A549 (cell line): ENCODE data around the gene PRKN. TPM values are rescaled to one million over a fixed set of nuclear protein-coding genes. Genes with fewer than 3 reads are reported as not detected.

Source experiments
- ATAC-seq, 2 experiments: fragments of 200-7000 bp in 1 of 2; fragments of >200 bp in 1 of 2; cut with Nextera tagmentation in 1 of 2; cut with Tn5 transposase in 1 of 2; 3 replicates each; pipeline versions ENCODE4 v1.8.0 to v1.9.1; 2018 to 2020; ENCODE audit warnings: mild to moderate bottlenecking in 1 of 2, moderate library complexity in 1 of 2
- CTCF ChIA-PET: fragments of 300-600 bp; sonication (Branson Sonifier 250); formaldehyde crosslinking; extraction: SDS; loops from one replicate; lab custom pipeline; 2021; ENCODE audit warnings: antibody characterized with exemption, inconsistent platforms; lab: Yijun Ruan, JAX
- POLR2A ChIA-PET: fragments of 350-600 bp; formaldehyde crosslinking; extraction: SDS; loops from one replicate; lab custom pipeline; 2021; ENCODE audit warnings: antibody characterized with exemption, inconsistent platforms; lab: Yijun Ruan, JAX
- DNase-seq, 2 experiments: peaks; one replicate each; pipeline versions ENCODE4 v3.0.0 to v3.0.0-alpha.2; 2011 to 2016; ENCODE audit warnings: low read depth in 1 of 2, low spot score in 1 of 2
- FAIRE-seq: peaks from 2 replicates; lab custom pipeline; 2011; peaks lifted over from hg19 to GRCh38; lab: Jason Lieb, UNC
- H3K27ac ChIP-seq, 2 experiments: fragments of >200 bp; sonication (Bioruptor Twin); formaldehyde crosslinking; 3 replicates each; pipeline ENCODE4 v1.5.1; 2016 to 2017
- H3K4me1 ChIP-seq: fragments of >200 bp; sonication (Bioruptor Twin); formaldehyde crosslinking; 3 replicates; pipeline ENCODE4 v1.6.1; 2016
- H3K4me2 ChIP-seq: fragments of >200 bp; sonication (Bioruptor Twin); formaldehyde crosslinking; 3 replicates; pipeline ENCODE4 v1.6.1; 2016
- H3K4me3 ChIP-seq: fragments of >200 bp; sonication (Bioruptor Twin); formaldehyde crosslinking; 3 replicates; pipeline ENCODE4 v1.5.1; 2016
- H3K9me3 ChIP-seq: fragments of >200 bp; sonication (Bioruptor Twin); formaldehyde crosslinking; 3 replicates; pipeline ENCODE4 v1.6.1; 2016
- CBX2 ChIP-seq: fragments of 200-600 bp; sonication (generic); IDR thresholded peaks from 2 replicates; pipeline ENCODE4 v1.6.1; 2016; ENCODE audit warnings: low read depth, mild to moderate bottlenecking, borderline replicate concordance
- CHD2 ChIP-seq: fragments of 150-350 bp; IDR thresholded peaks from 2 replicates; pipeline ENCODE4 v1.6.1; 2014; ENCODE audit warnings: low read length; ENCODE audit not compliant: partially characterized antibody
- CHD4 ChIP-seq: fragments of 200-600 bp; sonication (generic); IDR thresholded peaks from 2 replicates; pipeline ENCODE4 v1.6.1; 2016; ENCODE audit warnings: antibody characterized with exemption, mild to moderate bottlenecking, borderline replicate concordance
- FOSB ChIP-seq: fragments of 250-450 bp; sonication (Bioruptor Pico); IDR thresholded peaks from 2 replicates; pipeline ENCODE4 v1.5.0; 2020; ENCODE audit warnings: mild to moderate bottlenecking, moderate library complexity
- FOSL2 ChIP-seq, 2 experiments: fragments of 450-650 bp in 1 of 2; fragments of >200 bp in 1 of 2; sonication (Bioruptor Twin) in 1 of 2; formaldehyde crosslinking; IDR thresholded peaks; 2 replicates each; pipeline versions ENCODE4 v1.5.0 to v1.6.1; 2016 to 2020; ENCODE audit warnings: mild to moderate bottlenecking in 1 of 2, moderate library complexity in 1 of 2
- FOXS1 ChIP-seq: fragments of 250-450 bp; sonication (Bioruptor Pico); IDR thresholded peaks from 2 replicates; pipeline ENCODE4 v1.5.0; 2020; ENCODE audit warnings: mild to moderate bottlenecking, moderate library complexity
- GATA3 ChIP-seq: IDR thresholded peaks from 2 replicates; pipeline ENCODE4 v1.6.1; 2012; ENCODE audit warnings: borderline replicate concordance
- JUN ChIP-seq, 2 experiments: fragments of >200 bp; sonication (Bioruptor Twin); formaldehyde crosslinking; IDR thresholded peaks; 2 replicates in 1 of 2; 3 replicates in 1 of 2; pipeline ENCODE4 v1.6.1; 2016 to 2017
- JUNB ChIP-seq: fragments of >200 bp; sonication (Bioruptor Twin); formaldehyde crosslinking; IDR thresholded peaks from 2 replicates; pipeline ENCODE4 v1.6.1; 2016
- KDM5A ChIP-seq: fragments of 200-600 bp; sonication (generic); IDR thresholded peaks from 2 replicates; pipeline ENCODE4 v1.6.1; 2016; ENCODE audit warnings: antibody characterized with exemption, mild to moderate bottlenecking
- MAZ ChIP-seq: fragments of 150-350 bp; IDR thresholded peaks from 2 replicates; pipeline ENCODE4 v1.6.1; 2014; ENCODE audit warnings: antibody characterized with exemption, low read depth, low read length, borderline replicate concordance
- MYC ChIP-seq: IDR thresholded peaks from 2 replicates; pipeline ENCODE4 v1.6.1; 2012; ENCODE audit warnings: mild to moderate bottlenecking, inconsistent platforms, low read length, improper control_type of control experiment, borderline replicate concordance
- PHF8 ChIP-seq: fragments of 200-600 bp; sonication (generic); IDR thresholded peaks from 2 replicates; pipeline ENCODE4 v1.6.1; 2016; ENCODE audit warnings: low read depth, mild to moderate bottlenecking, antibody characterized with exemption, moderate library complexity, borderline replicate concordance
- POLR2A ChIP-seq: IDR thresholded peaks from 2 replicates; pipeline ENCODE4 v1.6.1; 2012; ENCODE audit warnings: mild to moderate bottlenecking, low read length
- POLR2AphosphoS2 ChIP-seq: conservative IDR thresholded peaks from 2 replicates; pipeline ENCODE4 v1.6.1; 2012; ENCODE audit warnings: low read length, improper control_type of control experiment, inconsistent platforms
- RAD21 ChIP-seq, 2 experiments: fragments of >200 bp in 1 of 2; sonication (Bioruptor Twin) in 1 of 2; formaldehyde crosslinking in 1 of 2; IDR thresholded peaks in 1 of 2; conservative IDR thresholded peaks in 1 of 2; 2 replicates in 1 of 2; 3 replicates in 1 of 2; pipeline ENCODE4 v1.6.1; 2012 to 2018; ENCODE audit warnings: inconsistent platforms in 1 of 2
- RARB ChIP-seq: fragments of 250-450 bp; sonication (Bioruptor Pico); IDR thresholded peaks from 2 replicates; pipeline ENCODE4 v1.8.0; 2021; ENCODE audit warnings: mild to moderate bottlenecking, moderate library complexity
- RFX5 ChIP-seq: fragments of 450-650 bp; IDR thresholded peaks from 2 replicates; pipeline ENCODE4 v1.7.1; 2014; ENCODE audit warnings: antibody characterized with exemption, mild to moderate bottlenecking, moderate library complexity
- RNF2 ChIP-seq: fragments of 200-600 bp; sonication (generic); IDR thresholded peaks from 2 replicates; pipeline ENCODE4 v1.6.1; 2016; ENCODE audit warnings: low read depth, mild to moderate bottlenecking, antibody characterized with exemption, moderate library complexity, borderline replicate concordance
- SMC3 ChIP-seq: fragments of >200 bp; sonication (Bioruptor Twin); formaldehyde crosslinking; IDR thresholded peaks from 3 replicates; pipeline ENCODE4 v1.6.1; 2018; ENCODE audit warnings: inconsistent platforms
- TFCP2L1 ChIP-seq: fragments of 250-450 bp; sonication (Bioruptor Pico); IDR thresholded peaks from 2 replicates; pipeline ENCODE4 v1.5.0; 2021; ENCODE audit warnings: mild to moderate bottlenecking
- TP53 ChIP-seq: fragments of 250-450 bp; sonication (Bioruptor Pico); IDR thresholded peaks from 2 replicates; pipeline ENCODE4 v1.5.0; 2021; ENCODE audit warnings: mild to moderate bottlenecking, moderate library complexity
- ZC3H11A ChIP-seq: fragments of 450-650 bp; IDR thresholded peaks from 2 replicates; pipeline ENCODE4 v1.6.1; 2014; ENCODE audit warnings: antibody characterized with exemption, mild to moderate bottlenecking
- ZNF302 ChIP-seq: fragments of 250-450 bp; sonication (Bioruptor Pico); IDR thresholded peaks from 2 replicates; pipeline ENCODE4 v1.9.0; 2021; ENCODE audit warnings: inconsistent platforms, mild to moderate bottlenecking, moderate library complexity
- WGBS: methylation state at CpG from one replicate; pipeline ENCODE4 v1.1.6; 2017; ENCODE audit errors: missing lambda C conversion rate; 5-methylcytosine and 5-hydroxymethylcytosine counted together
- polyA plus RNA-seq, 4 experiments: library from polyadenylated mRNA; depleted of rRNA in 3 of 4; stranded (reverse); fragments of >200 nt; fragmentation: RNase III in 1 of 4; extraction: RNeasy Plus Mini Kit Qiagen cat#74134 plus additional on column Dnase treatment in 1 of 4; gene quantifications; 2 replicates in 3 of 4; 3 replicates in 1 of 4; pipeline ENCODE4 v1.2.3, GENCODE V29; 2011 to 2017
- TF ChIP-seq, protein P1 (sequence below): IDR thresholded peaks from 2 replicates; pipeline ENCODE4 v1.6.1; 2012; ENCODE audit warnings: low read depth, borderline replicate concordance
- TF ChIP-seq, protein P2 (sequence below): fragments of 250-450 bp; sonication (Bioruptor Pico); IDR thresholded peaks from 2 replicates; pipeline ENCODE4 v1.5.0; 2020; ENCODE audit warnings: low read depth, mild to moderate bottlenecking, moderate library complexity
- TF ChIP-seq, protein P3 (sequence below): fragments of >200 bp; sonication (Bioruptor Twin); formaldehyde crosslinking; IDR thresholded peaks from 3 replicates; pipeline ENCODE4 v1.5.1; 2016
- TF ChIP-seq, protein P4 (sequence below): fragments of >200 bp; sonication (Bioruptor Twin); formaldehyde crosslinking; IDR thresholded peaks from 2 replicates; pipeline ENCODE4 v1.6.1; 2016

Gene PRKN
- polyA plus RNA-seq, 2 of the 4 experiments (the other 2 are of a cell fraction): 0.36 to 0.39 TPM

DNA sequence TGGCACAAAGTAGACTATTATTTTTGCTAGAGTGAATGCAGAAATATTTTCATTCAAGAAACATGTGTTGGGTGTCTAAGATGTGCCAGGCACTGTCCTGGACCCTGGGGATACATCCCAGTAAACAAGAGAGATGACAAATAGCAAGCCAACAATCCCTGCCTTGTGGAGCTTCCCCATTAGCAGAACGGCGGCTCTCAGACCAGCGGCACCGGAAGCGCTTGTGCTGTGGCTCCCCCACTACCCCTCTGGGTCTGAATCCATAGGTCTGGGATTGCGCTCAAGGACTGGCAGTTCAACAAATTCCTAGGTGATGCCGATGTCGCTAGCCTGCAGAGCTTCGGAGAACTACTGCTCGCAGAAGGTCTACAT lies 1355.2 kb downstream of the PRKN start:
- H3K4me3 ChIP-seq: no peak overlapping the region
- POLR2A ChIA-PET: no interaction called here
- H3K4me2 ChIP-seq: no peak overlapping the region
- H3K9me3 ChIP-seq: no peaks in the 10 kb centered on the region
- CTCF ChIA-PET: interaction anchor here (1.0 to 13.4 kb wide), 11 partner anchors 17 to 639 kb away, joined by 3 to 223 read pairs (median 13); no protein-coding TSS in a partner anchor
- ATAC-seq: no peak
- no peak for FAIRE-seq
- H3K4me1 ChIP-seq: peaks cover 8% of the 10 kb centered on the region; the same call in 1 of the 3 replicates
- WGBS: 78% methylated on average over 10 of the region's 10 CpGs
- TF ChIP-seq GATA3 (no peak), CHD2 (no peak), FOSB (no peak), KDM5A (no peak), POLR2AphosphoS2 (no peak), MAZ (no peak), POLR2A (no peak), ZNF302 (no peak), ZC3H11A (no peak), TFCP2L1 (no peak), PHF8 (no peak), MYC (no peak), JUN (IDR thresholded peaks at IDR 0.05) (no peak)
- TF ChIP-seq, protein P1, sequence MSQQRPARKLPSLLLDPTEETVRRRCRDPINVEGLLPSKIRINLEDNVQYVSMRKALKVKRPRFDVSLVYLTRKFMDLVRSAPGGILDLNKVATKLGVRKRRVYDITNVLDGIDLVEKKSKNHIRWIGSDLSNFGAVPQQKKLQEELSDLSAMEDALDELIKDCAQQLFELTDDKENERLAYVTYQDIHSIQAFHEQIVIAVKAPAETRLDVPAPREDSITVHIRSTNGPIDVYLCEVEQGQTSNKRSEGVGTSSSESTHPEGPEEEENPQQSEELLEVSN: no peak
- TF ChIP-seq, protein P2, sequence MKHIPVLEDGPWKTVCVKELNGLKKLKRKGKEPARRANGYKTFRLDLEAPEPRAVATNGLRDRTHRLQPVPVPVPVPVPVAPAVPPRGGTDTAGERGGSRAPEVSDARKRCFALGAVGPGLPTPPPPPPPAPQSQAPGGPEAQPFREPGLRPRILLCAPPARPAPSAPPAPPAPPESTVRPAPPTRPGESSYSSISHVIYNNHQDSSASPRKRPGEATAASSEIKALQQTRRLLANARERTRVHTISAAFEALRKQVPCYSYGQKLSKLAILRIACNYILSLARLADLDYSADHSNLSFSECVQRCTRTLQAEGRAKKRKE: no peak
- DNase-seq: no peak
- H3K27ac ChIP-seq: no peak overlapping the region

DNA sequence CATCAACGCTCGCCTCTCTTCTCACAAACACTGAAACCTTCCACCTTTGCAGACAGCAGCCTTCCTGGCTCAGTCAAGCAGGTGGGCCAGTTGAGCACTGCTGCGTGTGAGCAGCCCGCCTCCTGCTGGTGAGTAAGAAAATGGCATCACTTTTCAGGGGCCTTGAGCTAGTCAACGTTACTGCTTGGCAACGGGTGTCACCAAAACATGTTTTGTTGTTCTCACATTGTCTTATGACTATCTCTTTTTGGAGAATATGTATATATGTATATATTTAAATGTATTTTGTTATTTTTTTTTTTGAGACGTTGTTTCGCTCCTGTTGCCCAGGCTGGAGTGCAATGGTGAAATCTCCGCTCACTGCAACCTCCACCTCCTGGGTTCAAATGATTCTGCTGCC lies 1356.7 kb downstream of the PRKN start:
- DNase-seq (peak; percentile 50 to 76), ATAC-seq (peak; percentile 72 to 85), FAIRE-seq (no peak)
- Histone ChIP-seq H3K4me3 (no peak overlapping the region), H3K9me3 (no peaks in the 10 kb centered on the region), H3K27ac (no peak overlapping the region), H3K4me2 (no peak overlapping the region), H3K4me1 (peaks cover 8% of the 10 kb centered on the region; the same call in 1 of the 3 replicates)
- CTCF ChIA-PET: interaction anchor here (0.6 to 13.4 kb wide), 38 partner anchors 9 to 1990 kb away, joined by 3 to 223 read pairs (median 4); no protein-coding TSS in a partner anchor
- peak; percentile 86 for TF ChIP-seq SMC3
- TF ChIP-seq RAD21 (conservative IDR thresholded peaks at IDR 0.05 in 1 of 2, IDR thresholded peaks at IDR 0.05 in 1 of 2): peak; percentile 83 to 89
- TF ChIP-seq, protein P3, sequence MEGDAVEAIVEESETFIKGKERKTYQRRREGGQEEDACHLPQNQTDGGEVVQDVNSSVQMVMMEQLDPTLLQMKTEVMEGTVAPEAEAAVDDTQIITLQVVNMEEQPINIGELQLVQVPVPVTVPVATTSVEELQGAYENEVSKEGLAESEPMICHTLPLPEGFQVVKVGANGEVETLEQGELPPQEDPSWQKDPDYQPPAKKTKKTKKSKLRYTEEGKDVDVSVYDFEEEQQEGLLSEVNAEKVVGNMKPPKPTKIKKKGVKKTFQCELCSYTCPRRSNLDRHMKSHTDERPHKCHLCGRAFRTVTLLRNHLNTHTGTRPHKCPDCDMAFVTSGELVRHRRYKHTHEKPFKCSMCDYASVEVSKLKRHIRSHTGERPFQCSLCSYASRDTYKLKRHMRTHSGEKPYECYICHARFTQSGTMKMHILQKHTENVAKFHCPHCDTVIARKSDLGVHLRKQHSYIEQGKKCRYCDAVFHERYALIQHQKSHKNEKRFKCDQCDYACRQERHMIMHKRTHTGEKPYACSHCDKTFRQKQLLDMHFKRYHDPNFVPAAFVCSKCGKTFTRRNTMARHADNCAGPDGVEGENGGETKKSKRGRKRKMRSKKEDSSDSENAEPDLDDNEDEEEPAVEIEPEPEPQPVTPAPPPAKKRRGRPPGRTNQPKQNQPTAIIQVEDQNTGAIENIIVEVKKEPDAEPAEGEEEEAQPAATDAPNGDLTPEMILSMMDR: peak; percentile 79
- TF ChIP-seq CHD4: no peak
- 19% methylated on average over 9 of the region's 9 CpGs for WGBS
- POLR2A ChIA-PET: interaction anchor here (0.7 kb wide), 2 partner anchors 97 to 509 kb away, joined by 3 to 5 read pairs; partner anchors contain the start of gene AGPAT4

DNA sequence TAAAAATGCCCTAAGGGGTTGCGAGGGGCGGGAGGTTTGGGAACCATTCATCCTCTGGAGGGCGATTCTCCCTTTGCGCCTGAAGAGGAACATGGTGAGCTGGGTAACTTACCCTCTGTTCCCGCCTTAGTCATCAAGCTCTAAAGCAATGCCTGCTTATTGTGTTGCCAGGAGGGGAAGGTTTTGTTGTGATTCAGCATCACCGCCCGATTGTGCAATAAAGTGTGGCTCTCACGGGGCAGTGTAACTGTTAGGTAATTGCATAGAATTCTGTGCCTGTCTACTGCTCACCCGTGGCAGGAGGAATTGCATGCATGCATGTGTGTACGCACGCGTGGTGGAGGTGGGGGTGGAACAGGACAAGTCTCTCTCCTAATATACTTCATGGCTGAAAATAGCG lies 1358.2 kb downstream of the PRKN start:
- 55% methylated on average over 12 of the region's 13 CpGs for WGBS
- peaks cover 8% of the 10 kb centered on the region; the same call in 1 of the 3 replicates for H3K4me1 ChIP-seq
- POLR2A ChIA-PET: no interaction called here
- peak; percentile 15 to 73 for DNase-seq
- H3K4me3 ChIP-seq: no peak overlapping the region
- CTCF ChIA-PET: interaction anchor here (0.6 to 13.4 kb wide), 3 partner anchors 217 to 454 kb away, joined by 3 to 223 read pairs (median 3); no protein-coding TSS in a partner anchor
- no peaks in the 10 kb centered on the region; the same call in 2 of the 3 replicates for H3K9me3 ChIP-seq
- ATAC-seq: peak; percentile 61 to 77
- FAIRE-seq: no peak
- peak overlapping the region; percentile 33; the same call in 1 of the 3 replicates for H3K4me2 ChIP-seq
- peak overlapping the region in 1 of 2 experiments; percentile 54; a peak in 3 of 6 replicates for H3K27ac ChIP-seq
- no peak for TF ChIP-seq RFX5
- TF ChIP-seq FOSL2 (IDR thresholded peaks at IDR 0.05): peak; percentile 13; the same call in 1 of the 2 replicates
- TF ChIP-seq FOSL2 (CRISPR knock-in tag; IDR thresholded peaks at IDR 0.05): peak; percentile 55
- TF ChIP-seq JUNB: 0 out of 2 replicates have a peak, but pooled peaks have one; percentile 15
- no peak for TF ChIP-seq TP53 (CRISPR knock-in tag)
- TF ChIP-seq RNF2: no peak
- TF ChIP-seq, protein P3: no peak
- TF ChIP-seq, protein P2: no peak
- TF ChIP-seq KDM5A: no peak
- no peak for TF ChIP-seq RARB (CRISPR knock-in tag)
- TF ChIP-seq, protein P4, sequence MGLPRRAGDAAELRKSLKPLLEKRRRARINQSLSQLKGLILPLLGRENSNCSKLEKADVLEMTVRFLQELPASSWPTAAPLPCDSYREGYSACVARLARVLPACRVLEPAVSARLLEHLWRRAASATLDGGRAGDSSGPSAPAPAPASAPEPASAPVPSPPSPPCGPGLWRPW: no peak
- no peak for TF ChIP-seq CBX2
- TF ChIP-seq FOXS1 (CRISPR knock-in tag): no peak
- TF ChIP-seq FOSB: no peak
